GDM1 (cell line): ENCODE data around the gene ARL2.
"Not testable (repeated sequence)": the region's sequence is repeated elsewhere in the genome, so short reads cannot be mapped to it uniquely, and the experiment has no call there.

ENCODE experiments used
- DNase-seq: peaks from one replicate; lab custom pipeline; 2025; lab: John Stamatoyannopoulos, UW

ARL2 gene

DNA sequence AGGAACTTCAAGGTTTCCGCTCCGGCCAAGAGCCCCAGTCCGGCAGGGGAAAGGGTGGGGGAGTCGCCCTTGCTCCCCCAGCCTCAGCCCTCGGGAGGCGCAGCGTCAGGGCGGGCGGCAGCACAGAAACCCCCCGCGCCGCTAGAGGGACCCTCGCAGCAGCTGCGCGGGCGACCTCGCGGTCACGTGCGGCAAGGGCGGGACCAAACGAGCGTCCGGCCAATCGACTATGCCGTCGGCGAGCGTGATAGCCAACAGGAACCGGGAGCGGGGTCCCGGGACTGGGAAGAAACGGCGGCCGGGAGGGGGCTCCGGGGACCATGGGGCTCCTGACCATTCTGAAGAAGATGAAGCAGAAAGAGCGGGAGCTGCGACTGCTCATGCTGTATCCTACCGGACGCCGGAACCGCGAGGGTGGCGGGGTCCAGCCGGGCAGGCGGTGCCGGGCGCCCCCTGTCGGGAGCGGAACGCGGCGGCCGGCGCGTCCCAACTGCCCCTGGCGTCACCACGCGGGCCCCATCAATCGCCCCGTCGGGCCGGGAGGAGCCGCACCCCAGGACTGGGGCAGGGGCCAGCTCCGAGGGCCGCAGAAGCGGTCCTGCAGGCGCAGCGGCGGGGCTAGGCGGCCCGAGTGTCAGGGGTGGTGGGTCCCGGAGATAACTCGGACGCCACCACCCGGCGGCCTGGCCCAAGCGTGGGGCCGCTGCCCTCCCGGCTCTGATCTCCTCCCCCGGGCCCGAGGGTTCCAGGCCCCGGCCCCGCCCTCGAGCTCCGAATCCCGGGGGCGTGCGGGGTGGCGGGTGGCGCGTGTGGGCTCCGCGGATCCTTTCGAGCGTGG is at the start of gene ARL2:
TSS of gene ARL2 (plus strand) at position 273 of the 838 bp plus-strand sequence. CDS start at position 321, 48 bp downstream.
- peak; percentile 89 for DNase-seq

DNA sequence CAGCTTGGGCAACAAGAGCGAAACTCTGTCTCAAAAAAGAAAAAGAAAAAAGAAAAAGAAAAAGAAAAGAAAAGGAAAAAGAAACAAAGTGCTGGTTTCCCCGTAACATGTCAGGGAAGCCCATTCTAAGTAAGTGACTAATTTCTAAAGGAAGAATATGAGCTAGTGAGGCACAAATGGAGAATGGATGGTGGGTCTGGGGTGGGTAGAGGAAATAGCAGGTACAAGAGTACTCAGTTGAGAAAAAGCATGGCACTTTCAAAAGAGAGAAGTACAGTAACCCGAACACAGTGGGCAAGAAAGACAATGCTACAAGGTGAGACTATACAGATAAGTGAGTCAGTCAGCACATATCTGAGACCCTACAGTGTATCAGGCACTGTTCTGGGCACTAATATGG is 46.6 kb upstream of the ARL2 start:
- no peak for DNase-seq

DNA sequence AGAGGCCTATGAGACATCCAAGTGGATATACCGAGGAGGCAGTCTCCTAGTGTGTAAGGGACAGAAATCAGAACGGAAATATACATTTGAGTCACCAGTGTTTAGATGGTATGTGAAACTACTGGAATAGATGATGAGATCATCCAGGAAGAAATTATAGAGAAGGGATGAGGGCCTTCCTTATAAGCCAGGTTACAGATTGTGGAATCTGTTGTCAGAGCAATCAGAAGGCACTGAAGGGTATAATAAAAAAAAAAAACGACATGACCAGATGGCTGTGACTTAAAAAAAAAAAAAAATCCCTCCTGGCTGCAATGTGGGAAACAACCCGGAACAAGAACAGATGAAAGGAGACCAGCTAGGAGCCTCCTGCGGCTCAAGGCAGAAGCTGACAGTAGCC is 44.8 kb upstream of the ARL2 start:
- no peak for DNase-seq

DNA sequence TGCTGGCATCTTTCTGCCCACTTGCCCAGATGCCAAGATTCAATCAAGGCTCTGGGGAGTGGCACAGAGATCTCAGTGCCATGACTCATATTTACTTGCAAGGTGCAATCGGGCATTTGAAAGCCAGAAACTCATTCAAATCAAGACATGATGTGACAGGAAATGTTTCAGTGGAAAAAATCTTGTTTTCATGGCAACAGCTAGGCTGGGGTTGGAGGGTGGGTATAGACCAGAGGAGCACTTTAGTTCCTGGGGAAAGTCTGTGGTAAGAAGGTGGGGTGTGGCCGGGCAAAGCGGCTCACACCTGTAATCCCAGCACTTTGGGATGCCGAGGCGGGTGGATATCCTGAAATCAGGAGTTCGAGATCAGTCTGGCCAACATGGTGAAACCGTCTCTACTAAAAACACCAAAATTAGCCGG is 43.2 kb upstream of the ARL2 start:
- no peak for DNase-seq

DNA sequence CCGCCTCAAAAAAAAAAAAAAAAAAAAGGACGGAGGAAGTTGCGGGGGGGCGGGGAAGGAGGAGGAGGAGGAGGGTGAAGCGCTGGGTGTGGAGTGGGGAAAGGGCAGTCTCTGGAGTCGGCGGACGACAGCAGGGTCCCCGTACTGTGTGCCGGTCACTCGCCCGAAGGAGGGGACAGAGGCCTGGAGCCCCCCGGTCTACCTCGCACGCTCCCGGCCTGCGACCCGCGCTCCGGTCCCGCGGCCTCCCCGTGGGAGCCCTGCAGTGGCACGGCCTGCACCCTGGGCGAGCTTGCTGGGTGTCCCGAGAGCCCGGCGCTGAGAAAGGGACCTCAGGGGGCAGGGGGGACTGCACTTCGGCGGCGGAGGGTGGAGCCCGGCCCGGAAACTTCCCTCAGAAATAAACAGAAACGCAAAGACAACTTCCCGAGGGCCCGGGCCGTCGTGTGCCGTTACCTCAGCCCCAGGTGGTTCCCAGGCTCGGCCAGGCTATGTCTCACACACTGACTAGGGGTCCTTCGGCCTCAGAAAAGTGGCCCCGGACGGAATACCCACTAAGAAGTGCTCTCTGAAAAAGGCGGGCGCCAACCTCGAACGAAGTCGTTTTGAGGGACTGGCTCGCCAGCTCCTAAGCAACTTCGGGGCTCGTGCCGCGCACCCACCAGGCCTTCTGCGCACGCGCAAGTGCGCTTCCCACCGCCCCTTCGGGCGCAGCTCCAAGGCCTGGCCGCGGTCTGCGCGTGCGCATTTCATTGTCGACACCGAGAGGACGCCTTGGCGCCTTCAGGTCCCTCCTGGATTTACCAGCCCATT is 42.3 kb upstream of the ARL2 start, which contains the start of gene MAJIN:
TSS of gene MAJIN (minus strand) at position 688 of the 813 bp plus-strand sequence. CDS start 12,703 bp downstream, outside the sequence.
- DNase-seq = no peak

DNA sequence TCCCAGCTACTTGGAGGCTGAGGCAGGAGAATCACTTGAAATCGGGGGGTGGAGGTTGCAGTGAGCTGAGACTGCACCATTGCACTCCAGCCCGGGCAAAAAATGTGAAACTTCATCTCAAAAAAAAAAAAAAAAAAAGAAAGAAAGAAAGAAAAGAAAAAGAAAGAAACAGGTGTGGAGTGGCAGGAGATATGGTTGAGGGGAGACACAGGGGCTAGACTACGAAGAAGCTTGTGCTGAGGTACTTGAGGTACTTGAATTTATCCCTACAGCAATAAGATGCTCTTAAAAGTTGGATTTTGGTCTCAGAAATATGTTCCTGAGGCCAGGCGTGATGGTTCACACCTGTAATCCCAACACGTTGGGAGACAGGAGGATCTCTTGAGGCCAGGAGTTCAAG is 39.8 kb upstream of the ARL2 start:
- no peak for DNase-seq

DNA sequence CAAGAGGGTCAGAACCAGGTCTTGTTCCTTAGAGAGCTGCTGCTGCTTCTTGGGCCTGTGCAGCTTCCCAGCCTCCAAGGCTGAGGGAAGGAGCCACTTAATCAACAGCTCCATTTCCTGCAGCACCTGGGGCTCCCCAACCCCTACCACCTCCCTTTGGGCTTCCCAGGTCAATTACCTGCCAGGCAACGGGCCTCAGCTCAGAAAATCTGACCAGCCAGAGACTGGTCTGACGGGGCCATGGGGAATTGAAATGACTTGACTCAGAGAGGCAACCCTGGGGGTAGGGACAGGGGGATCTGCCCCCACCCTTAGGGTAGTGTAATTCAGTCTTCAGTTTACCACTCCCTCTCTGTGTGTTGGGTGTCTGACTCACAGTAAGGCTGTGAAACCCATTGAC is 37.3 kb upstream of the ARL2 start:
- no peak for DNase-seq

DNA sequence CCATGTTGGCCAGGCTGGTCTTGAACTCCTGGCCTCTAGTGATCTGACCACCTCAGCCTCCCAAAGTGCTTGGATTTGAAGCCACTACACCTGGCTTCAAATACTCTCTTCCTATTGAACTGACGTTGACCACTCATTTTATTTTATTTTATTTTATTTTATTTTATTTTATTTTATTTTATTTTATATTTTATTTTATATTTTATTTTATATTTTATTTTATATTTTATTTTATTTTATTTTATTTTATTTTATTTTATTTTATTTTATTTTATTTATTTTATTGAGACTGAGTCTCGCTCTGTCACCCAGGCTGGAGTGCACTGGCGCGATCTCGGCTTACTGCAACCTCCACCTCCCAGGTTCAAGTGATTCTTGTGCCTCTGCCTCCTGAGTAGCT is 30.6 kb upstream of the ARL2 start:
- DNase-seq = not testable (repeated sequence)

DNA sequence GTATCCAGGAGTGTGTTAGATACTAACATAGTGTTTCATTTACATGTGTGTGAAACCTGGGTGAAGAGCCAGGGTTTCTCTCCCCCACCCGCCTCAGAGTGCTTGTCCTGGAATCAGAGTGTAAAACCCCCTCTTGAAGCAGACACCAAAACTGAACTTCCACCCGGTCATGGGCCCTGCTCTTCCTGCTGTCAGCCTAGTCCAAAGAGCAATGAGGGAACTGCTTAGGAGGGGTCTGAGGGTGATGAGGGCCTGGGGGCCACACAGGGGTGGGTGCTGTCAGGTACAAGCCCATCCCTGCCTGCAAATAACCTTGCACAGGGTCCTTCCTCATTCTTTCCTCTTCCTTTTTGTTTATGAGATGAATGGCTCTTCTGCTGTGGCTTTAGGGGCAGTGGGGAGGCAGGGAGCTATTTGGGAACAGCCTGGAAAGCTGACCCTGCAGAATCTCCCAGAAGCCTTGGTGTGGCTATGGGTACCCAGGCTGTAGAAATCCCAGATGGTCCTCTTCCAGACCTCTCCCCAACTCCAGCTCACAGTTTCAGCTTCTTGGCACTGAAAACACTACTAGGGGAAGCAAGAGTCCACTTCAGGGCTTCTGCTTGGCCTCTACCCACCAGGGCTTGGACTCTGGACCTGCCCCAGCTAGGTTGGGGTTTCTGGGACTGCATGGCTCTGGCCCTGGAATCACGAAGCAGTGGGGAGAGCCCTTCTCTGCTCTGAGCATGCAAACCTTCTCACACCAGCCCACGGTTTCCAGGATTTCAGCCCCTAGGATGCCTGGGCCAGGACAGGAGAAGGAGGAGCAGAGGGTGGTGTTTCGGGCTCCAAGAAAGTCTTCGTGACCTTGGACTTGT is 25.7 kb upstream of the ARL2 start:
- peak; percentile 12 for DNase-seq

DNA sequence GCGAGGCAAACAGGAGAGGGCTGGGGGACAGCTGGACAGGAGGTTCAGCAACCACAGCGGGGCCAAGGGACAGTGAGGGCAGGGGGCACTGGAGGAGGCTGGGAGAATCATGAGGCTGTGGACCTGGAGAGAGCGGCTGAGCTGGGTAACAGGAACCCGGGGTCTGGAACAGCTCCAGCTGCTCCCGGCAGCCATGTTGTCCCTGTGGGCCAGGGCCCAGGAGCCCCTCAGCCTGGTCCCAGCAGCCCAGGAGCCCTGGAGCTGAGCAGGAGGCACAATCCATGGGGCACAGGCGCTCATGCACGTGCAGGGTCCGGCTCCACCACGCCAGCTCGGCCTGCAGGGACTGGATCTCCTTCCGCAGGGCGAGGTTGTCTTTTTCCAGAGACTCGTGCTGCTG is 24.5 kb upstream of the ARL2 start:
- DNase-seq = no peak

DNA sequence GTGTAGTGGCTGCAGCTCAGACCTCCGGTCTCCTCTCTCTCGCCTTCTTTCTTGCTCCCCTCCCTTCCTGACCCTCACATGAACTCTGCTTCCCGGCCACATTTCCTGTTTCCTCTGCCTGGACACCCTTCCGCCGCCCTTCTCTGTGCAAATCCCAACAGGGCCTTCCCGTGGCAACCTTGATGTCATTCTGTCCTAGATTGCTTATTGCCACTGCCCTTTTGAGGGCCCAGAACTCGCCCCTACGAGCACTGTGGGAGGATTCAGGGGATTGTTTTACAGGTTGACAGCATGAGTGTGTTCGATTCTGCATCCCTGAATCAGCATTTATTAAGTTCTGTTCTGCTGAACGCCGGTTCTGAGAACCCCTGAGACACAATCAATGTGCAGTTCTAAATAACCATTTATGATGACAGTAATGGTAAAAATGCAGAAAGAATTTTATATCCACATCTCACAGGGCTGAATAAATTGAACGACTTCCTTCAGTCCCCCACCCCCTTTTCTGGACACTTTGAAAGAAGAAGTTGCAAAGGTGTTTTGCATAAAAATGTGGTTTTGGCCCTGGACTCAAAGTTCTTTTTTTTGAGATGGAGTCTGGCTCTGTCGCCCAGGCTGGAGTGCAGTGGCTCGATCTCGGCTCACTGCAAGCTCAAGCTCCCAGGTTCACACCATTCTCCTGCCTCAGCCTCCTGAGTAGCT is 23.6 kb upstream of the ARL2 start:
- DNase-seq = no peak

DNA sequence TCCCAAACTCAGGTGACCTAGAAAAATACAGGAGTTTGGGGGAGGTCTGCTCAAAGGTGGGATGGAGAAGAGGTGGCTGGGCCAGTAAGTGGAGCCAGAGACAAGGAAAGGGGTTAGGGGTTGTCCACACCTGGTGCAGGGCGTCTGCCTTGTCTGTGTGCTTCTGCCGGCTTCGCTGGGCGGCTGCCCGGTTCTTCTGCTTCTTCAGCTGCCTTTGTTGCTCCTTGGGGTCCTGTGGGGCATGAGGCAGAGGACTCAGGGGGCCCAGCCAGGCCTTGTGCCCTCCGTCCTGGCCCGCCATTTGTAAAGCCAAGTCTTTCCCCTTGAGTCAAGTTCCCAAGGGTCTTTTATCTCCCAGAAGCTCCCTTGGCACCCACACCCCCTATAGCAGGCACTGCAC is 19.6 kb upstream of the ARL2 start:
- no peak for DNase-seq

DNA sequence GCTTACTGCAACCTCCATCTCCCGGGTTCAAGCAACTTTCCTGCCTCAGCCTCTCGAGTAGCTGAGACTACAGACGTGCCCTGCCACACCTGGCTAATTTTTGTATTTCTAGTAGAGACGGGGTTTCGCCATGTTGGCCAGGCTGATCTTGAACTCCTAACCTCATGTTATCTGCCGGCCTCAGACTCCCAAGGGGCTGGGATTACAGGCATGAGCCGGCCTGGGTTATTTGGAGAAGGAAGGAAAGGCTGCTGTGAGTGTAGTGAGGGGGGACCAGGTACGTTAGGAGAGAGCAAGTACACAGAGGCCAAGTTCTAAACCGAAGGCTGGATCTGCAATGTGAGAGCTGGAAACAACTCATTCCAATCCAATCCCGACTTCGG is 17.6 kb upstream of the ARL2 start:
- no peak for DNase-seq

DNA sequence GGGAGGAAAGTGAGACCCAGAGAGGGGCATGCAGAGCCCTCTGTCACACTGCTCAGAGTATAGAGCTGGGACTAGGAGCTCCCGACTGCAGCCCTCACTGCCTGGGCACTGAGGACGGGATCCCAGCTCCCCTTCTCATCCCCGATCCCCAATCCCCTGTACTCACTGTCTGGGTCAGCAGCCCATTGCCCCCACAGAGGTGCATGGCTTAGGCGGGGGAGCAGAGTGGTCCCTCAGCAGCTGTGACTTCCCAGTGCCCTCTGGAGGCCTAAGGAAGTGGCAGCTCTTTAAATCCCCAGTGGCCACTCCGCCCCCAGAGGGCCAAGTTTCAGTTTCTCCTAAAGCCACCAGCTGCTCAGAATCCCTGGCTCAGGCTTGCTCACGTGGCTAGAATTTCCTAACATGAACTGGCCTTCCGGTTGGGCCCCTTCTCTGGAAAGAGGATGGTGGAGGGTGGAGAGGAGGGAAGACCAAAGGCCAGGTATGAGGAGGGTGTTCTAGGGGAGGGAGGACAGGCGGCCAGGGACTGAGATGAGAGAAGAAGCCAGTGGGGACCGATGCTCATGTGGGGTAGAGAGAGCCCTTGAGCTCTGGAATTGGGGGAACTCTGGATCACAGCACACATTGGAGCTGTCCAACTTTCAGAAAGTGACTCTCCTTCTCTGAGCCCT is 17.1 kb upstream of the ARL2 start, which contains the start of gene BATF2:
TSS of gene BATF2 (minus strand) at position 262 of the 671 bp plus-strand sequence. CDS start at position 205, 57 bp downstream.
- DNase-seq = no peak

DNA sequence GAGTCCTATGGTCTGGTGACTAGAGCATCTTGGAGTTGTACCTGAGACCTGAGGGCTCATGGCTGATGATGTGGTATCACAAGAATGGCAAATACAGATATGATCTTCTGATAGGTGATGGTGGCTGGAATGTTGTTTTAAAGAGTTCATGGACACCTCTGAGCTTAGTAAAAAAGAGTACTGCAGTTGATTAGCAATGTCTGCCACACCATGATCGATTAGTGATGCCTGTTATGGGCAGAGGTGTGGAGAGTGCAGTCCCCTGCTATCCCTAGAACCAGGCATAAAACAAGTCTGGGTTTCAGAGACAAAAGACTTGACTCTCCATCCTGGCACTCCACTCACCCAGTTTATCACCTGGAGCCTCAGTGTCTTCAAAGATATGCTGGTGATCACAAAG is 15.8 kb upstream of the ARL2 start:
- DNase-seq = no peak

DNA sequence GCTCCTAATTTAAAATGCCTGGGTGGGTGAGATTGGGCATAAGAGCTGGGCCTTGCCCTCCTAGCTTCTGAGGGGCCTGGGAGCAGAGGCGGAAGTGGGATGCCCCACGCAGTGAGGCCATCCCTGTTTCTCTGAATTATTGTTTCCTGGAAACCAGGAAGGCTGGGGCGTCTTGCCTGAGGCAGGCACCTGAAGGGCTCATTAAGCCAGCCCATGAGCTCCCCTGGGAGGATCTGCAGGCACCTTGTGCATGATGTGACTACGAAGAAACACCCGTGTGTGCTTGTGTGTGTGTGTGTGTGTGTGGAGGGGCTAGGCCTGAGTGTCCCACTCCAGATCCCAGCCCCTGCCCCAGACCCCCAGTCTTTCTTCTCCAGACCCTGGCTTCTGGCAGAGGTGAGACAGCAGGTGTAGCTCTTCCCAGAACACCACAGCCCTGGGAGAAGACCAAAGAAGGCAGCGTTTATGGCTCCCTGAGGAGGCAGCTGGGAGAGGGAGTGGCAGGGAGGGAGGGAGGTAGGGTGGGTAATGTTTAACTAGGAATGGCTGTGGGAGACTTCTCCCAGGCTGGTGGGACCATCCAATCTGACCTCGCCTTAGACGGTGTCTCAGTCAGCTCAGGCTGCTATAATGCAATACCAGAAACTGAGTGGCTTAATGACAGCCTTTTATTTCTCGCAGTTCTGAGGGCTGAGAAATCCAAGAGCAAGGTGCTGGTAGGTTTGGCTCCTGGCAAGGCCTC is 15.1 kb upstream of the ARL2 start:
- no peak for DNase-seq

DNA sequence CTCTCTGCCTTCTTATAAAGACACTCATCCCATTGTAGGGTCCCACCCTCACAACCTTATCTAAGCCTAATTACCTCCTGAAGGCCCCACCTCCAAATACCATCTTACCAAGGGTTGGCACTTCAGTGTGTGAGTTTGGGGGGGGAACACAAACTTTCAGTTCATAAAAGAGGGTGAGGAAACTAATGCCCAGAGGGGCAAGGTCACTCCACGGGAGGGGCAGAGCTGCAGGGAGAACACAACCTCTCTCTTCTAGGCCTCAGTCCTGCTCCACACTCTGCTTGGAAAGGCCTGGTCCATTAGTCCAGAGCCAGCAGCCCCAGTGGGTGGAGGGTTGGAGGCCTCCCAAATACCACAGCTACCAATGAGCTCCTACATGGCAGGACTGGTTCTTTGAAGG is 14.5 kb upstream of the ARL2 start:
- DNase-seq = no peak

DNA sequence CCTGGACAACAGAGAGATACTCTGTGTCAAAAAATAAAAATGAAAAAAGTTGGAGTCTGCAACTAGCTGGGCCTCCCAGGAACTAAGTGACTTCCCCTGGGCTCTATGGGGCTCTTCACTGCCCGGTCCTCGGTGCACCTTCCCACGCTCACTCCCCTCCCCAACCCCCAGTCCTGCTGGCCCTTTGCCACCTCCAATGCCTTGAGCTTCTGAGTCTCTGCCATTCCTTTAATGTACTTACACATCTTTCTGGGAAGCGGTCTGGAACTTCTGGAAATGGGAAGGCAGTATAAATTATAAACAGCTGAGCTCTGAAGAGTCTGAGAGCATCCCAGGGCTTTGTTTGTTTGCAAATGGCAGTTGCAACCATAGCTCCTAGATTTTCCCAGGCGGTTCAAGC is 11.3 kb upstream of the ARL2 start:
- no peak for DNase-seq

DNA sequence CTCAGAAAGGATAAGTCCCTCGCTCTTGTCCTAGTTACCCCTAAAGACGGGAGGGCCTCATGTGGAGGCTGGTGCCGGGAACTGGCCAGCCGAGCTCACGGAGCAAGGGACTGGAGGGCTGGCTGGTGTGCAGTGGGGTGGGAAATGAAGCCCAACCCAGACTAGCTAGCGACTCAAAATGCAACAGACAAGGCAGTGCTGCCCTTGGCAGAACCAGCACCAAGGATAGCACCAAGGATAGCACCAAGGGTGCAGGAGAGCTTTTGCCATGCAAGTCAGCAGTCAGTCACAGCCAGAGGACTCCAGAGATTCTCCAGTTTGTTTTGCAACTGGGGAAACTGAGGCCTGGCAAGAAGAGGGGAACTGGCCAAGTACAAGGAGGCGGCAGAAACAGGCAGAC is 10.7 kb upstream of the ARL2 start:
- DNase-seq = no peak

DNA sequence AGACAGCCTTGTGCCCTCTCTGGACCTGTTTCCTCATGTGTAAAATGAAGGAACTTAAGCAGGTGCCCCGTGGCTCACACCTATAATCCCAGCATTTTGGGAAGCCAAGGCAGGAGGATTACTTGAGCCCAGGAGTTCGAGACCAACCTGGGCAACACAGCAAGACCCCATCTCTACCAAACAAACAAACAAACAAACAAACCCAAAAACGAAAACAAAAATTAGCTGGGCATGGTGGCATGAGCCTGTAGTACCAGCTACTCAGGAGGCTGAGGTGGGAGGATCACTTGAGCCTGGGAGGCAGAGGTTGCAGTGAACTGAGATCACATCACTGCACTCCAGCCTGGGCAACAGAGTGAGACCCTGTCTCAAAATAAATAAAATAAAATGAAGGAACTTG is 10.0 kb upstream of the ARL2 start:
- DNase-seq = not testable (repeated sequence)
